NCI-H2227 (cell line): ENCODE results near the gene ZNF718.
A peak's percentile ranks its signal among the peaks of the same experiment; 100 is the strongest.
"Not testable (repeated sequence)": the region's sequence is repeated elsewhere in the genome, so short reads cannot be mapped to it uniquely, and the experiment has no call there.

Source experiments
- DNase-seq: peaks from one replicate; lab custom pipeline; 2025; ENCODE audit not compliant: unreplicated experiment; lab: John Stamatoyannopoulos, UW

ZNF718 gene

DNA sequence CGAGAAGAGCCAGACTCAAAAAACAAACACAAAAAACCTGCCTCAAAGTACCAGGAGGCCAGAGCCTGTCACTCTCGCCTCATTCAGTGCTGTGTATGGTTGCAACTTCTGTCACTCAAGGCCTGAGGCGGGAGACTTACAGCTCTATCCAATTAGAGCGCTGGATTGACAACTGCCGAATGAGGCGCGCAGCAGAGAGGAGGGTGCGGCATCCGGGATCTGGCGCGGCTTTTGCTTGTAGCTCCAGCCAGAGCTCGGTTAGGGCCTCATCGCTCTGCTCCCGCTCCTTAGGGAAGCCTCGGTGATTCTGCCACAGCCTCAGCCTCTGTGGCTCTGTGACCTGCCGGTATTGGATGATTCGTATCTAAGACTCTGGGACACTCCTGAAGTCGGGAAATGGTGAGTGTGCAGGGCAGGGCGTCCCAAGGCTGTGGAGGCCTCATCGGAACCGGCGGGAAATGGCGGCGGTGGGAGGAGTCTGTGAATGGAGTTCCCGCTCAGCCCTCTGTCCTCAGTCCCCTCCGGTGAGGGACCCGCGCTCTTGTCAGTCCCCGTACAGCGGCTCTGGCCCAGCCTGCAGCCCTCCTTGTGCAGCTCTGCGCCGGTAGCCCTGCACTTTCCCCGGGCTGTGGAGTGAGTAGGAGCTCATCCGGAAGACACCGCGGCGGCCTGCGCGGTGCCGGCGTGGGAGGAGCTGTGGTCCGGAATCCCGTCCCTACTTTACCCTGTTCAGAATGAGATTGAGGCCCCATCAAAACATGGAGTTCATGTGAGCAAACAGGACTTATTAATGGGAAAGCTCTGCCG lies at the start of gene ZNF718:
TSS of gene ZNF718 (plus strand) at position 227 of the 807 bp plus-strand sequence. CDS start at position 397, 170 bp downstream.
- peak; percentile 84 for DNase-seq

DNA sequence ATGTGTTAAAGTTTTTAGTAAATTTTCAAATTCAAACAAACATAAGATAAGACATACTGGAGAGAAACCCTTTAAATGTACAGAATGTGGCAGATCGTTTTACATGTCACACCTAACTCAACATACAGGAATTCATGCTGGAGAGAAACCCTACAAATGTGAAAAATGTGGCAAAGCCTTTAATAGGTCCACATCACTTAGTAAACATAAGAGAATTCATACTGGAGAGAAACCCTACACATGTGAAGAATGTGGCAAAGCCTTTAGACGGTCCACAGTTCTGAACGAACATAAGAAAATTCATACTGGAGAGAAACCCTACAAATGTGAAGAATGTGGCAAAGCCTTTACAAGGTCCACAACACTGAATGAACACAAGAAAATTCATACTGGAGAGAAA lies 38.4 kb upstream of the ZNF718 start:
- no peak for DNase-seq

GRCh38 chr4:86559-87324 lies 37.6 kb upstream of the ZNF718 start:
- DNase-seq, result not testable (repeated sequence)

GRCh38 chr4:98386-98785 lies 25.9 kb upstream of the ZNF718 start:
- no peak for DNase-seq

- no peak for DNase-seq
Measured at GRCh38 chr4:99863-100262, 24.4 kb upstream of the ZNF718 start.

GRCh38 chr4:107083-107443 lies 17.2 kb upstream of the ZNF718 start:
- DNase-seq, result no peak

GRCh38 chr4:107444-108429 lies 16.6 kb upstream of the ZNF718 start:
- no peak for DNase-seq

GRCh38 chr4:112771-113170 lies 11.5 kb upstream of the ZNF718 start:
- DNase-seq, result no peak

DNA sequence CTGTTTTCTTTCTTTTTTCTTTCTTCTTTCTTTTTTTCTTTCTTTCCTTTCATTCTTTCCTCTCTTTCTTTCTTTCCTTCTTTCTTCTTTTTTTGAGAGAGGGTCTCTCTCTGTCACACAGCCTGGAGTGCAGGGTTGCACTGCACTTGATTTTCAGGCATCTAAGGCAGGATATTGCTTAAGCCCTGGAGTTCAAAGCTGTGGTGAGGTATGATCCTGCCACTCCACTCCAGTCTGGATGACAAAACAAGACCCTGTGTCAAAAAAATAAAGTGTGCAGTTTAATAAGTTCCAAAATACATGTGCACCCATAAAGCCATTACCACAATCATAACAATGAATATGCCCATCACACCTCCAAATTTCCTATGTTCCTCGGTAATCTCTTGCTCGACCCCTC lies 10.6 kb upstream of the ZNF718 start:
- no peak for DNase-seq

DNA sequence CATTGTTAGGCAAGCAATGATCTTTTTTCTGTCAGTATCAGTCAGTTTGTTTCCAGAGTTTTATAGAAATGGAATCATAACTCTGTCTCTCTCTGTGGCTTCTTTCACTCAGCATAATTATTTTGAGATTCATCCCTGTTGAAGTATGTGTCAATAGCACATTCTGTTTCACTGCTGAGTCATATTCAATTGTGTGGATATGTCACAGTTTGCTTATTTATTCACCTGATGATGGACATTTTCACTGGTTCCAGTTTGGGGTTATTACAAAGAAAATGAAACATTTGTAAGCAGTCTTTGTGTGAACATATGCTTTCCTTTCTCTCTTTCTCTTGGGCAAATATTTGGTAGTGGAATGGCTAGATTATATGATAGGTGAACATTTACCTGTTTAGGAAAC lies 10.2 kb upstream of the ZNF718 start:
- no peak for DNase-seq

- no peak for DNase-seq
Measured at GRCh38 chr4:116499-116898, 7.8 kb upstream of the ZNF718 start.

GRCh38 chr4:120616-121015 lies 3.7 kb upstream of the ZNF718 start:
- no peak for DNase-seq

DNA sequence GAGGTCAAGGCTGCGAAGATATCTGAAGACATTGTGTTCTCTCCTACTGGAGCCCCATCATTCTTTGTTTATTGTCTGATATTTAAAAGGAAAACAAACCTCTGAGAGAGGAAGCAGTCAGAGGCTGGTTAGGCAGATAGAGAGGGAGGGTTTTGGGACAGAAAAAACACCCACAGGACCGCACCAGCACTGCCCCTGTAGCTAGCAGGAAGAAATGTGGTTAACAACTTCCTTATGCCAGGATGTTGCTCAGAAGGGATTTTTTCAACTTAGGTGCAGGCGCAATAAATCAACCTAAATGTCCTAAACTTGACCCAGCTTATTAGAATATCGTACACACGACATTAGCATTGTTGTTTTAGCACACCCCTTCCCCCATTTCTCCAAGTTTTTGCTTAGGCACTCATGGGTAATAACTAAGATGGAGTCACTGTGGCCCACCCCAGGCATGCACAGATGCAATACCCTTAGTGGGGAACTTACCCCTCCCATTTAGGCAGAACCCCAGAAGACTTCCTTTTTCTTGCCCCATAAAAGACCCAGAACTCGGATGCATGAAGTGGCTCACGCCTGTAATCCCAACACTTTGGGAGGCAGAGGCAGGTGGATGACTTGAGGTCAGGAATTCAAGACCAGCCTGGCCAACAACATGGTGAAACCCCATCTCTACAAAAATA lies 2.8 kb upstream of the ZNF718 start:
- no peak for DNase-seq

- DNase-seq, result not testable (repeated sequence)
Measured at GRCh38 chr4:123922-124274, 403 bp upstream of the ZNF718 start.

DNA sequence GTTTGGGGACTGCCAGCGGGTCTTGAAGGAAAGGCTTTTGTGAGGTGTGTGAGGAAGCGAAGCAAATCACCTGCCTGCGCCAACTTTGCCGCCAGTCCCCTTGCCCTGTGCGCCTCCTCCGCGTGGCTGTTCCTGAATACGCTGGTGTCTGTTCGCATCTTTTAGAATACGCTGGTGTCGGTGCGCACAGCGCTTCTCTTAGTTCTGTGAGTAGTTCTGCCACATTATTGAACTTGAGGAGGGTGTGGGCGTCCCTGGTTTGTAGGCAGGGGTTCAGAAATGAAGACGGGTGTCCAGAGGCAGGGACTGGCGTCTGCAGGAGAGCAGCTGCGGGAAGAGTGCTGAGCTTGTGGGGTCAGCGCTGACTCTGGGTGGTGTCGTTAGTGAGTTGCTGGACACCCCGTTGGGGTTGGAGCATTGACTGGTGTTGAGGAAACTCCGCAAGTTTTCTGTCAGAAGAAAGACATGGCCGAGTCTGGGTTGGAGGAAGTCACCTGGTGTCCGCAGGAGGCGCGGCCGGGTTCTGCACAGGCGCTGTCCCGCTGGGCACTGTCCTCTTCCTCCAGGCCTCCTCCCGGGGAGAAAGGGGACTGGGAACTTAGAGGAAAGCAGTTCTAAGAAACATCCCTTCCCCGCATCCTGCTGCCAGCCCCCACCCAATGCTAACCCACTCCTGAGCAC lies 930 bp downstream of the ZNF718 start:
- DNase-seq, result no peak

DNA sequence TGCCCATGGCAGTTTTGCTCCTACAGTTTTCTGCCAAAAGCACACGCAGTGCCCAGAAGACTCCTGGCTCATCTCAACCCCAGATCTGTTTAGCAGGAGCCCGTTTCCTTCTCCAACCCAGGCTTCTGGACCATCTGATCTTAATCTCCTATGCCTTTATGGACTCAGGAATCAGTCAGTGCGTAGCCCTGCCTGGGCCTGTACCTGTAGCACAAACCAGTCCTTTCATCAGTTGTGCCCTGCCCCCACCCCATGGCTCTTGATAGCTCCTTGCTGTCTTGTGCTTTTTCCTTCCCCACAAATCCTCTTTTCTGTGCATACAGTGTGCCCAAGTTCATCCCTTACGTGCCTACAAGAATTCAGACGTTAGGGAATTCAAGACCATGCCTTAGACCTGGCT lies 1.5 kb downstream of the ZNF718 start:
- no peak for DNase-seq

- no peak for DNase-seq
Measured at GRCh38 chr4:132483-132882, 8.2 kb downstream of the ZNF718 start.

DNA sequence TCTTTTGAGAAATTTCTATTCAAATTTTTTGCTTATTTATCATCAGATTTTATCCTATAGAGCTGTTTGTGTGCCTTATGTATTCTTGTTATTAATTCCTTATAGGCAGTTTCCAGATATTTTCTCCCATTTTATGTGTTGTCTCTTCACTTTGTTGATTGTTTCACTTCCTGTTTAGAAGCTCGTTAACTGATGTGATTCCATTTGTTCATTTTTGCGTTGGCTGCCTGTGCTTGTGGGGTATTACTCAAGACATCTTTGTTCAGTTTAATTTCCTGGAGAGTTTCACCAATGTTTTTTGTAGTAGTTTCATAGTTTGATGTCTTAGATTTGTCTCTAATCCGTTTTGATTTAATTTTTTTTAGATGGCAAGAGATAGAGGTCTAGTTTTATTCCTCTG lies 14.6 kb downstream of the ZNF718 start:
- DNase-seq, result no peak

GRCh38 chr4:139691-140090 lies 15.4 kb downstream of the ZNF718 start:
- DNase-seq, result no peak

DNA sequence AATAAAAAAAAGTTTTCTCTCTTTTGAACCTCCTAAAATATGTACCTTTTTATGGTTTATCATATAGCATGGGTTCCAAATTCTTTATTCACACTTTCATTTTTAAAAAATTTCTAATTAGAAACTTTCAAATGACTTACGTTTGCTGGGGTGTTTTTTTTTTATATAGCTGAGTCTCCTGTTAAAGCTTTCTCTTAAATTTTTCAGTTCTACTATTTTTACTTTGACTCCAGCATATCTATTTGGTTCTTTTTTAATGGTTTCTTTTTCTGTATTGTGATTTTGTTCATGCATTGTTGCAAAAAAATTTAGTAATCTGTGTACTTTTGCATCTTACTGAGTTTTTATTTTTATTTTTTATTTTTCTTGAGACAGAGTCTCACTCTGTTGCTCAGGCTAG lies 22.3 kb downstream of the ZNF718 start:
- DNase-seq, result no peak
